ENCODE results near the gene RNU6-1. TPM values are rescaled to one million over a fixed set of nuclear protein-coding genes. Genes with fewer than 3 reads are reported as not detected.

The RNU6-1 gene
- total RNA-seq, 2 donors from 2014 or later, result not detected

GRCh38 chr15:67849538-67849937 is 9.7 kb upstream of the RNU6-1 start:
- H3K4me1 Mint-ChIP-seq, result peaks cover 9% of the 10 kb centered on the region
- no peaks in the 10 kb centered on the region for H3K36me3 ChIP-seq (ENCODE audit: control insufficient read depth, insufficient read depth, low read length)
- H3K4me3 Mint-ChIP-seq, result no peak overlapping the region
- WGBS, 2 experiments (ENCODE audit: insufficient coverage in 1 of 2, insufficient read length in 1 of 2), result 100% methylated on average over 1 of the region's 1 CpG
- H3K27me3 Mint-ChIP-seq (ENCODE audit: insufficient read depth), result no peaks in the 10 kb centered on the region
- peaks cover 3% of the 10 kb centered on the region for H3K9me3 Mint-ChIP-seq
- H3K27ac ChIP-seq (ENCODE audit: low read depth, low read length), result no peak overlapping the region
- DNase-seq, result no peak
- no peak overlapping the region for H3K27ac Mint-ChIP-seq
- no peaks in the 10 kb centered on the region for H3K27me3 ChIP-seq (ENCODE audit: control insufficient read depth, insufficient read depth, low read length, poor library complexity, severe bottlenecking)
- no peaks in the 10 kb centered on the region for H3K36me3 Mint-ChIP-seq (ENCODE audit: low read depth)
- H3K4me1 ChIP-seq (ENCODE audit: control insufficient read depth, insufficient read depth, low read length), result no peaks in the 10 kb centered on the region
- H3K9ac ChIP-seq (ENCODE audit: extremely low read depth, low read length, poor library complexity, severe bottlenecking), result no peak overlapping the region
- no peak for TF ChIP-seq CTCF (conservative IDR thresholded peaks at IDR 0.05)
- H3K4me3 ChIP-seq (ENCODE audit: low read length), result no peak overlapping the region
- peaks cover 6% of the 10 kb centered on the region for H3K9me3 ChIP-seq (ENCODE audit: control insufficient read depth, low read length)

- DNase-seq, result peak; percentile 17
- H3K27me3 ChIP-seq (ENCODE audit: control insufficient read depth, insufficient read depth, low read length, poor library complexity, severe bottlenecking), result peaks cover 9% of the 10 kb centered on the region
- 90% methylated on average over 3 to 5 of the region's 5 CpGs for WGBS, 2 experiments (ENCODE audit: insufficient coverage in 1 of 2, insufficient read length in 1 of 2)
- no peak for TF ChIP-seq CTCF (conservative IDR thresholded peaks at IDR 0.05)
- H3K4me3 ChIP-seq (ENCODE audit: low read length), result no peak overlapping the region
- no peak overlapping the region for H3K9ac ChIP-seq (ENCODE audit: extremely low read depth, low read length, poor library complexity, severe bottlenecking)
- no peaks in the 10 kb centered on the region for H3K36me3 ChIP-seq (ENCODE audit: control insufficient read depth, insufficient read depth, low read length)
- Mint-ChIP-seq H3K9me3 (peaks cover 3% of the 10 kb centered on the region), H3K27ac (no peak overlapping the region), H3K36me3 (ENCODE audit: low read depth) (no peaks in the 10 kb centered on the region), H3K4me1 (peaks cover 31% of the 10 kb centered on the region), H3K4me3 (no peak overlapping the region), H3K27me3 (ENCODE audit: insufficient read depth) (peaks cover 14% of the 10 kb centered on the region)
- peaks cover 6% of the 10 kb centered on the region for H3K9me3 ChIP-seq (ENCODE audit: control insufficient read depth, low read length)
- H3K27ac ChIP-seq (ENCODE audit: low read depth, low read length), result no peak overlapping the region
- H3K4me1 ChIP-seq (ENCODE audit: control insufficient read depth, insufficient read depth, low read length), result peaks cover 8% of the 10 kb centered on the region
These were observed 6.1 kb upstream of the RNU6-1 start for GRCh38 chr15:67845974-67846373.

- peaks cover 18% of the 10 kb centered on the region for H3K27me3 Mint-ChIP-seq (ENCODE audit: insufficient read depth)
- peak overlapping the region; percentile 74 for H3K27ac Mint-ChIP-seq
- Histone ChIP-seq H3K27me3 (ENCODE audit: control insufficient read depth, insufficient read depth, low read length, poor library complexity, severe bottlenecking) (peaks cover 17% of the 10 kb centered on the region), H3K27ac (ENCODE audit: low read depth, low read length) (peak overlapping the region; percentile 61), H3K36me3 (ENCODE audit: control insufficient read depth, insufficient read depth, low read length) (no peaks in the 10 kb centered on the region), H3K4me3 (ENCODE audit: low read length) (no peak overlapping the region), H3K9me3 (ENCODE audit: control insufficient read depth, low read length) (no peaks in the 10 kb centered on the region), H3K4me1 (ENCODE audit: control insufficient read depth, insufficient read depth, low read length) (peaks cover 8% of the 10 kb centered on the region), H3K9ac (ENCODE audit: extremely low read depth, low read length, poor library complexity, severe bottlenecking) (no peak overlapping the region)
- no peaks in the 10 kb centered on the region for H3K36me3 Mint-ChIP-seq (ENCODE audit: low read depth)
- WGBS, 2 experiments (ENCODE audit: insufficient coverage in 1 of 2, insufficient read length in 1 of 2), result 37 to 74% methylated on average over 3 to 7 of the region's 7 CpGs
- H3K9me3 Mint-ChIP-seq, result no peaks in the 10 kb centered on the region
- peaks cover 36% of the 10 kb centered on the region for H3K4me1 Mint-ChIP-seq
- peak; percentile 85 for DNase-seq
- no peak overlapping the region for H3K4me3 Mint-ChIP-seq
- no peak for TF ChIP-seq CTCF (conservative IDR thresholded peaks at IDR 0.05)
These were observed 3.9 kb upstream of the RNU6-1 start for GRCh38 chr15:67843571-67844387.
